GM12878 (cell line): ENCODE measurements around the gene FBXL14. TPM values are rescaled to one million over a fixed set of nuclear protein-coding genes. Genes with fewer than 3 reads are reported as not detected.

Experiments used
- CREM ChIP-seq: IDR thresholded peaks from 2 replicates; pipeline ENCODE4 v1.6.1; 2014; ENCODE audit warnings: antibody characterized with exemption, low read depth
- EP300 ChIP-seq, 2 experiments: fragments of 150-350 bp in 1 of 2; IDR thresholded peaks; 2 replicates each; pipeline ENCODE4 v1.6.1; 2011 to 2012; ENCODE audit warnings: low read depth in 2 of 2, low read length in 2 of 2, borderline replicate concordance in 1 of 2, improper control_type of control experiment in 1 of 2, inconsistent platforms in 1 of 2; ENCODE audit not compliant: control insufficient read depth in 1 of 2
- GATAD2B ChIP-seq: fragments of 450-650 bp; conservative IDR thresholded peaks from 2 replicates; pipeline ENCODE4 v1.6.1; 2017; ENCODE audit warnings: low read depth, mild to moderate bottlenecking, moderate library complexity
- HDGF ChIP-seq: fragments of 450-650 bp; IDR thresholded peaks from 2 replicates; pipeline ENCODE4 v1.6.1; 2016; ENCODE audit warnings: antibody characterized with exemption
- KAT2A ChIP-seq: conservative IDR thresholded peaks from 2 replicates; pipeline ENCODE4 v1.6.1; 2011; ENCODE audit warnings: low read depth, low read length; ENCODE audit not compliant: control insufficient read depth
- MEF2A ChIP-seq: IDR thresholded peaks from 2 replicates; pipeline ENCODE4 v1.6.1; 2011; ENCODE audit warnings: low read depth, mild to moderate bottlenecking, low read length, moderate library complexity; ENCODE audit not compliant: insufficient read depth
- NBN ChIP-seq: fragments of 450-650 bp; IDR thresholded peaks from 2 replicates; pipeline ENCODE4 v1.6.1; 2016
- NFXL1 ChIP-seq: fragments of 450-650 bp; IDR thresholded peaks from 2 replicates; pipeline ENCODE4 v1.6.1; 2017; ENCODE audit warnings: antibody characterized with exemption, mild to moderate bottlenecking, borderline replicate concordance
- NFYA ChIP-seq: IDR thresholded peaks from 2 replicates; pipeline ENCODE4 v1.6.1; 2011; ENCODE audit warnings: low read depth, mild to moderate bottlenecking, low read length, improper control_type of control experiment, borderline replicate concordance
- PAX8 ChIP-seq: fragments of 450-650 bp; IDR thresholded peaks from 2 replicates; pipeline ENCODE4 v1.6.1; 2017; ENCODE audit warnings: mild to moderate bottlenecking, moderate library complexity
- RAD51 ChIP-seq: fragments of 450-650 bp; IDR thresholded peaks from 2 replicates; pipeline ENCODE4 v1.6.1; 2016; ENCODE audit warnings: moderate library complexity, mild to moderate bottlenecking, inconsistent platforms
- SREBF1 ChIP-seq: IDR thresholded peaks from 2 replicates; pipeline ENCODE4 v1.6.1; 2012; ENCODE audit warnings: mild to moderate bottlenecking, low read length
- SUPT20H ChIP-seq: IDR thresholded peaks from 2 replicates; pipeline ENCODE4 v1.6.1; 2011; ENCODE audit warnings: low read depth, mild to moderate bottlenecking, low read length, moderate library complexity, borderline replicate concordance; ENCODE audit not compliant: control insufficient read depth
- TARDBP ChIP-seq: IDR thresholded peaks from 2 replicates; pipeline ENCODE4 v1.6.1; 2016; ENCODE audit warnings: borderline replicate concordance
- polyA plus RNA-seq, 11 experiments: library from polyadenylated mRNA; depleted of rRNA in 4 of 11; unstranded in 6 of 11; stranded (reverse) in 5 of 11; fragments of >200 nt; fragmentation: Nextera tagmentation in 4 of 11; fragmentation: Illumina TruSeq in 1 of 11; extraction: Ambion mirVana in 4 of 11; extraction: Trizol in 1 of 11; gene quantifications; 1 replicate in 1 of 11; 2 replicates in 10 of 11; pipeline versions ENCODE4 v1.2.1 to v1.2.3, GENCODE V29; 2011 to 2016; ENCODE audit warnings: inconsistent platforms in 2 of 11, missing spikeins in 2 of 11, low read depth in 1 of 11
- total RNA-seq, 4 experiments: library from RNA; depleted of rRNA in 3 of 4; stranded (reverse); fragments of >200 nt in 3 of 4; fragmentation: Illumina TruSeq in 1 of 4; extraction: Trizol in 1 of 4; gene quantifications; 2 replicates each; pipeline versions ENCODE4 v1.2.1 to v1.2.3, GENCODE V29; 2013 to 2021
- TF ChIP-seq, protein P1 (sequence below), 3 experiments: IDR thresholded peaks in 2 of 3; conservative IDR thresholded peaks in 1 of 3; 2 replicates each; pipeline ENCODE4 v1.5.1; 2011; ENCODE audit warnings: low read depth in 3 of 3, low read length in 3 of 3, mild to moderate bottlenecking in 3 of 3, control low read depth in 2 of 3, moderate library complexity in 2 of 3, inconsistent platforms in 1 of 3, mixed read lengths in 1 of 3; ENCODE audit not compliant: control insufficient read depth in 2 of 3, insufficient read depth in 1 of 3; ENCODE audit errors: extremely low read depth in 1 of 3
- TF ChIP-seq, protein P2 (sequence below): fragments of 450-650 bp; IDR thresholded peaks from 2 replicates; pipeline ENCODE4 v1.6.1; 2016; ENCODE audit warnings: mild to moderate bottlenecking
- TF ChIP-seq, protein P3 (sequence below): fragments of 450-650 bp; IDR thresholded peaks from 2 replicates; pipeline ENCODE4 v1.6.1; 2017; ENCODE audit warnings: mild to moderate bottlenecking, low read depth, inconsistent platforms; ENCODE audit not compliant: poor library complexity, severe bottlenecking
- TF ChIP-seq, protein P4 (sequence below): fragments of 450-650 bp; IDR thresholded peaks from 2 replicates; pipeline ENCODE4 v1.6.1; 2017; ENCODE audit warnings: mild to moderate bottlenecking, moderate library complexity

FBXL14 gene
- total and polyA plus RNA-seq, 10 of the 15 experiments (the other 5 are each of a cell fraction or from before 2014, with no cell fraction given) = 0.44 to 19.0 (median 2.9) TPM

DNA sequence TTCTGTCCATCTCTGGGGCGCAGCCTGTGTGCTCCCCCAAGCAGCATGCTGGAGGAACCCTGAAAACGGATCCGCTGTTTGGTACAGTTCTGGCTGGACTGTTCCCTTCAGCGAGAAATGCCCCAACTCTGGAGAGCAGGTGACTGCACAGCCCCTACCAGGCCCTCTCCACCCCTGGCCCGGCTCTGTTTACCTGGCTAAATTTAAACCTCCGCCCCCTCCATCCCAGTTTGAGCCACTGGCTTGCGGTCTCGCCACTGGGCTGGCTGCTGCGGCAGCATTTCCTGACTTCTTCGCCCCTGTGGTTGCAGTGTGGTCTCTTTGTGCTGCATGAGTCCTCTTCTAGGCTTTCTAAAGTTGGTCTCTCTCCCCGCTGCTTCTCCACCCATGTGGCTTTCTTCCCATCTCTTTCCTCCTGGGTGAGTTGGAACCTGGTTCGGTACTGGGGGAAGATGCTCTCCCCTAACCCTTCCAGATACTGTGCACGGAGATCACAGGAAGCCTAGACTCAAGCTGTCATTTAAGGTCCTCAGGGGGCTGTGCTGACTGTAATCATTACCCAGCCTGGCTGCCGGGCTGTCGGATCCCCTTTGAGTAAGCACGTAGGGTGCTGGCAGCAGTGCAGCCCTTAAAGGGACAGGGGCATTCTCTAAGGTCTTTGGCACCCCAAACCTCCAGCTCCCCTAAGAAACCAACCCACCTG, 60.6 kb downstream of the FBXL14 start (continued):
- TF ChIP-seq, protein P1, sequence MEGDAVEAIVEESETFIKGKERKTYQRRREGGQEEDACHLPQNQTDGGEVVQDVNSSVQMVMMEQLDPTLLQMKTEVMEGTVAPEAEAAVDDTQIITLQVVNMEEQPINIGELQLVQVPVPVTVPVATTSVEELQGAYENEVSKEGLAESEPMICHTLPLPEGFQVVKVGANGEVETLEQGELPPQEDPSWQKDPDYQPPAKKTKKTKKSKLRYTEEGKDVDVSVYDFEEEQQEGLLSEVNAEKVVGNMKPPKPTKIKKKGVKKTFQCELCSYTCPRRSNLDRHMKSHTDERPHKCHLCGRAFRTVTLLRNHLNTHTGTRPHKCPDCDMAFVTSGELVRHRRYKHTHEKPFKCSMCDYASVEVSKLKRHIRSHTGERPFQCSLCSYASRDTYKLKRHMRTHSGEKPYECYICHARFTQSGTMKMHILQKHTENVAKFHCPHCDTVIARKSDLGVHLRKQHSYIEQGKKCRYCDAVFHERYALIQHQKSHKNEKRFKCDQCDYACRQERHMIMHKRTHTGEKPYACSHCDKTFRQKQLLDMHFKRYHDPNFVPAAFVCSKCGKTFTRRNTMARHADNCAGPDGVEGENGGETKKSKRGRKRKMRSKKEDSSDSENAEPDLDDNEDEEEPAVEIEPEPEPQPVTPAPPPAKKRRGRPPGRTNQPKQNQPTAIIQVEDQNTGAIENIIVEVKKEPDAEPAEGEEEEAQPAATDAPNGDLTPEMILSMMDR (IDR thresholded peaks at IDR 0.05 in 2 of 3, conservative IDR thresholded peaks at IDR 0.05 in 1 of 3; ENCODE audit: control insufficient read depth in 2 of 3, extremely low read depth in 1 of 3, insufficient read depth in 1 of 3, low read depth in 3 of 3, low read length in 3 of 3) = no peak
- no peak for TF ChIP-seq NFXL1
- TF ChIP-seq, protein P2, sequence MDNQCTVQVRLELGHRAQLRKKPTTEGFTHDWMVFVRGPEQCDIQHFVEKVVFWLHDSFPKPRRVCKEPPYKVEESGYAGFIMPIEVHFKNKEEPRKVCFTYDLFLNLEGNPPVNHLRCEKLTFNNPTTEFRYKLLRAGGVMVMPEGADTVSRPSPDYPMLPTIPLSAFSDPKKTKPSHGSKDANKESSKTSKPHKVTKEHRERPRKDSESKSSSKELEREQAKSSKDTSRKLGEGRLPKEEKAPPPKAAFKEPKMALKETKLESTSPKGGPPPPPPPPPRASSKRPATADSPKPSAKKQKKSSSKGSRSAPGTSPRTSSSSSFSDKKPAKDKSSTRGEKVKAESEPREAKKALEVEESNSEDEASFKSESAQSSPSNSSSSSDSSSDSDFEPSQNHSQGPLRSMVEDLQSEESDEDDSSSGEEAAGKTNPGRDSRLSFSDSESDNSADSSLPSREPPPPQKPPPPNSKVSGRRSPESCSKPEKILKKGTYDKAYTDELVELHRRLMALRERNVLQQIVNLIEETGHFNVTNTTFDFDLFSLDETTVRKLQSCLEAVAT = peak; percentile 96
- TF ChIP-seq PAX8 = no peak
- TF ChIP-seq, protein P3, sequence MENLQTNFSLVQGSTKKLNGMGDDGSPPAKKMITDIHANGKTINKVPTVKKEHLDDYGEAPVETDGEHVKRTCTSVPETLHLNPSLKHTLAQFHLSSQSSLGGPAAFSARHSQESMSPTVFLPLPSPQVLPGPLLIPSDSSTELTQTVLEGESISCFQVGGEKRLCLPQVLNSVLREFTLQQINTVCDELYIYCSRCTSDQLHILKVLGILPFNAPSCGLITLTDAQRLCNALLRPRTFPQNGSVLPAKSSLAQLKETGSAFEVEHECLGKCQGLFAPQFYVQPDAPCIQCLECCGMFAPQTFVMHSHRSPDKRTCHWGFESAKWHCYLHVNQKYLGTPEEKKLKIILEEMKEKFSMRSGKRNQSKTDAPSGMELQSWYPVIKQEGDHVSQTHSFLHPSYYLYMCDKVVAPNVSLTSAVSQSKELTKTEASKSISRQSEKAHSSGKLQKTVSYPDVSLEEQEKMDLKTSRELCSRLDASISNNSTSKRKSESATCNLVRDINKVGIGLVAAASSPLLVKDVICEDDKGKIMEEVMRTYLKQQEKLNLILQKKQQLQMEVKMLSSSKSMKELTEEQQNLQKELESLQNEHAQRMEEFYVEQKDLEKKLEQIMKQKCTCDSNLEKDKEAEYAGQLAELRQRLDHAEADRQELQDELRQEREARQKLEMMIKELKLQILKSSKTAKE = peak; percentile 96
- TF ChIP-seq TARDBP = no peak
- TF ChIP-seq GATAD2B = peak; percentile 76
- peak; percentile 94 for TF ChIP-seq MEF2A
- no peak for TF ChIP-seq SREBF1
- TF ChIP-seq, protein P4, sequence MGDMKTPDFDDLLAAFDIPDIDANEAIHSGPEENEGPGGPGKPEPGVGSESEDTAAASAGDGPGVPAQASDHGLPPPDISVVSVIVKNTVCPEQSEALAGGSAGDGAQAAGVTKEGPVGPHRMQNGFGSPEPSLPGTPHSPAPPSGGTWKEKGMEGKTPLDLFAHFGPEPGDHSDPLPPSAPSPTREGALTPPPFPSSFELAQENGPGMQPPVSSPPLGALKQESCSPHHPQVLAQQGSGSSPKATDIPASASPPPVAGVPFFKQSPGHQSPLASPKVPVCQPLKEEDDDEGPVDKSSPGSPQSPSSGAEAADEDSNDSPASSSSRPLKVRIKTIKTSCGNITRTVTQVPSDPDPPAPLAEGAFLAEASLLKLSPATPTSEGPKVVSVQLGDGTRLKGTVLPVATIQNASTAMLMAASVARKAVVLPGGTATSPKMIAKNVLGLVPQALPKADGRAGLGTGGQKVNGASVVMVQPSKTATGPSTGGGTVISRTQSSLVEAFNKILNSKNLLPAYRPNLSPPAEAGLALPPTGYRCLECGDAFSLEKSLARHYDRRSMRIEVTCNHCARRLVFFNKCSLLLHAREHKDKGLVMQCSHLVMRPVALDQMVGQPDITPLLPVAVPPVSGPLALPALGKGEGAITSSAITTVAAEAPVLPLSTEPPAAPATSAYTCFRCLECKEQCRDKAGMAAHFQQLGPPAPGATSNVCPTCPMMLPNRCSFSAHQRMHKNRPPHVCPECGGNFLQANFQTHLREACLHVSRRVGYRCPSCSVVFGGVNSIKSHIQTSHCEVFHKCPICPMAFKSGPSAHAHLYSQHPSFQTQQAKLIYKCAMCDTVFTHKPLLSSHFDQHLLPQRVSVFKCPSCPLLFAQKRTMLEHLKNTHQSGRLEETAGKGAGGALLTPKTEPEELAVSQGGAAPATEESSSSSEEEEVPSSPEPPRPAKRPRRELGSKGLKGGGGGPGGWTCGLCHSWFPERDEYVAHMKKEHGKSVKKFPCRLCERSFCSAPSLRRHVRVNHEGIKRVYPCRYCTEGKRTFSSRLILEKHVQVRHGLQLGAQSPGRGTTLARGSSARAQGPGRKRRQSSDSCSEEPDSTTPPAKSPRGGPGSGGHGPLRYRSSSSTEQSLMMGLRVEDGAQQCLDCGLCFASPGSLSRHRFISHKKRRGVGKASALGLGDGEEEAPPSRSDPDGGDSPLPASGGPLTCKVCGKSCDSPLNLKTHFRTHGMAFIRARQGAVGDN = no peak
- 0 out of 2 replicates have a peak, but pooled peaks have one; percentile 74 for TF ChIP-seq NBN
- peak; percentile 76; the same call in 1 of the 2 replicates for TF ChIP-seq CREM
- TF ChIP-seq NFYA = no peak
- TF ChIP-seq EP300 (IDR thresholded peaks at IDR 0.05; ENCODE audit: borderline replicate concordance in 1 of 2, control insufficient read depth in 1 of 2, low read depth in 2 of 2, low read length in 2 of 2) = peak; percentile 54 to 58; a peak in 3 of 4 replicates
- no peak for TF ChIP-seq HDGF
- TF ChIP-seq SUPT20H = no peak
- no peak for TF ChIP-seq RAD51
- no peak for TF ChIP-seq KAT2A
